ENCODE data around the gene ZNF516. TPM values are rescaled to one million over a fixed set of nuclear protein-coding genes. Genes with fewer than 3 reads are reported as not detected.

The ZNF516 gene
- total RNA-seq, 1 experiment from 2014 or later = 44.2 TPM

DNA sequence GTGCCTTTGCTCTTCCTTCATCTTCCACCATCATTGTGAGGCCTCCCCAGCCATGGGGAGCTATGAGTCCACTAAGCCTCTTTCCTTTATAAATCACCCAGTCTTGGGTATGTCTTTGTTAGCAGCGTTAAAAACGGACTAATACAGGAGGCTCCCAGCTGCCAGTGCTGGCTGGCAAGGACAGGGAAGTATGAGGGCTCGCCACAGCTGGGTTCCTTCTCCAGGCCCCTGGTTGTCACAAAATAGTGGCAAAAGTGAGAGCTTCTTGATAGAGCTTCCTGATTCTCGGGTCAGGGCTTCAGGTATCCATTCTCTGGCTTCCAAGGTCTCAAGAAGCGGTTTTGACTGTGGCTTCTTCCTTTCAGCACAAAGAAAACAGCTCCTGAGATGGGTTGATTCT, 85.0 kb downstream of the ZNF516 start:
- no peak overlapping the region for H3K27ac Mint-ChIP-seq (ENCODE audit: unreplicated experiment)
- peaks cover 22% of the 10 kb centered on the region for H3K36me3 Mint-ChIP-seq (ENCODE audit: insufficient read depth, unreplicated experiment)
- no peak for TF ChIP-seq CTCF (IDR thresholded peaks at IDR 0.05; ENCODE audit: unreplicated experiment)
- intact Hi-C loops (cut with micrococcal nuclease; ENCODE audit: unreplicated experiment) = no loop called here
- no TSS peak for BruUV-seq (replicated peaks)
- DNase-seq = no peak
- no peaks in the 10 kb centered on the region for H3K9me3 Mint-ChIP-seq (ENCODE audit: low read depth, unreplicated experiment)
- no peaks in the 10 kb centered on the region for H3K4me1 Mint-ChIP-seq (ENCODE audit: low read depth, unreplicated experiment)
- H3K4me3 Mint-ChIP-seq (ENCODE audit: low read depth, unreplicated experiment) = no peak overlapping the region
- no peaks in the 10 kb centered on the region for H3K27me3 Mint-ChIP-seq (ENCODE audit: unreplicated experiment)
- CTCF ChIA-PET = no interaction called here

- CTCF ChIA-PET = no interaction called here
- no peaks in the 10 kb centered on the region for H3K9me3 Mint-ChIP-seq (ENCODE audit: low read depth, unreplicated experiment)
- no peaks in the 10 kb centered on the region for H3K27me3 Mint-ChIP-seq (ENCODE audit: unreplicated experiment)
- DNase-seq = no peak
- no peak overlapping the region for H3K27ac Mint-ChIP-seq (ENCODE audit: unreplicated experiment)
- no peaks in the 10 kb centered on the region for H3K4me1 Mint-ChIP-seq (ENCODE audit: low read depth, unreplicated experiment)
- no peak for TF ChIP-seq CTCF (IDR thresholded peaks at IDR 0.05; ENCODE audit: unreplicated experiment)
- no peak overlapping the region for H3K4me3 Mint-ChIP-seq (ENCODE audit: low read depth, unreplicated experiment)
- no TSS peak for BruUV-seq (replicated peaks)
- H3K36me3 Mint-ChIP-seq (ENCODE audit: insufficient read depth, unreplicated experiment) = peaks cover 22% of the 10 kb centered on the region
- intact Hi-C loops (cut with micrococcal nuclease; ENCODE audit: unreplicated experiment) = loop anchor here (5.0 kb wide), 1 partner anchor 84 kb away; no protein-coding TSS in a partner anchor
These were observed 86.5 kb downstream of the ZNF516 start for GRCh38 chr18:76408480-76409067.

GRCh38 chr18:76407681-76408080, 87.4 kb downstream of the ZNF516 start:
- Mint-ChIP-seq H3K36me3 (ENCODE audit: insufficient read depth, unreplicated experiment) (peaks cover 23% of the 10 kb centered on the region), H3K27me3 (ENCODE audit: unreplicated experiment) (no peaks in the 10 kb centered on the region), H3K4me1 (ENCODE audit: low read depth, unreplicated experiment) (no peaks in the 10 kb centered on the region), H3K4me3 (ENCODE audit: low read depth, unreplicated experiment) (no peak overlapping the region), H3K27ac (ENCODE audit: unreplicated experiment) (no peak overlapping the region), H3K9me3 (ENCODE audit: low read depth, unreplicated experiment) (no peaks in the 10 kb centered on the region)
- DNase-seq = no peak
- no TSS peak for BruUV-seq (replicated peaks)
- intact Hi-C loops (cut with micrococcal nuclease; ENCODE audit: unreplicated experiment) = loop anchor here (5.0 kb wide), 1 partner anchor 85 kb away; no protein-coding TSS in a partner anchor
- TF ChIP-seq CTCF (IDR thresholded peaks at IDR 0.05; ENCODE audit: unreplicated experiment) = no peak
- CTCF ChIA-PET = no interaction called here

GRCh38 chr18:76406791-76407190, 88.3 kb downstream of the ZNF516 start:
- Mint-ChIP-seq H3K4me1 (ENCODE audit: low read depth, unreplicated experiment) (no peaks in the 10 kb centered on the region), H3K27ac (ENCODE audit: unreplicated experiment) (no peak overlapping the region), H3K4me3 (ENCODE audit: low read depth, unreplicated experiment) (no peak overlapping the region), H3K36me3 (ENCODE audit: insufficient read depth, unreplicated experiment) (peaks cover 19% of the 10 kb centered on the region), H3K9me3 (ENCODE audit: low read depth, unreplicated experiment) (no peaks in the 10 kb centered on the region), H3K27me3 (ENCODE audit: unreplicated experiment) (no peaks in the 10 kb centered on the region)
- DNase-seq = no peak
- TF ChIP-seq CTCF (IDR thresholded peaks at IDR 0.05; ENCODE audit: unreplicated experiment) = no peak
- intact Hi-C loops (cut with micrococcal nuclease; ENCODE audit: unreplicated experiment) = loop anchor here (5.0 kb wide), 1 partner anchor 86 kb away; no protein-coding TSS in a partner anchor
- no TSS peak for BruUV-seq (replicated peaks)
- CTCF ChIA-PET = no interaction called here

Measured in Calu3 (cell line).